Gastroesophageal sphincter (tissue), 3 donors: ENCODE measurements around the gene TFF1.

Experiments
- EP300 ChIP-seq: sonication (generic); formaldehyde crosslinking; IDR thresholded peaks from one replicate; pipeline ENCODE4 v1.6.1; 2017; ENCODE audit warnings: antibody characterized with exemption, mild to moderate bottlenecking
- POLR2A ChIP-seq, 2 donors: fragments of 450-650 bp; IDR thresholded peaks; one replicate each; pipeline ENCODE4 v1.6.1; 2017; ENCODE audit warnings: antibody characterized with exemption in 2 of 2, mild to moderate bottlenecking in 2 of 2, moderate library complexity in 1 of 2
- POLR2AphosphoS5 ChIP-seq: sonication (generic); formaldehyde crosslinking; IDR thresholded peaks from one replicate; pipeline ENCODE4 v1.6.1; 2017; ENCODE audit warnings: antibody characterized with exemption
- TF ChIP-seq, protein P1 (sequence below), 4 experiments: fragments of 200-600 bp in 2 of 4; fragments of 450-650 bp in 2 of 4; sonication (generic) in 1 of 4; IDR thresholded peaks; one replicate each; pipeline ENCODE4 v1.5.1; 2017 to 2019; ENCODE audit warnings: antibody characterized with exemption in 4 of 4, mild to moderate bottlenecking in 2 of 4, moderate library complexity in 2 of 4

DNA sequence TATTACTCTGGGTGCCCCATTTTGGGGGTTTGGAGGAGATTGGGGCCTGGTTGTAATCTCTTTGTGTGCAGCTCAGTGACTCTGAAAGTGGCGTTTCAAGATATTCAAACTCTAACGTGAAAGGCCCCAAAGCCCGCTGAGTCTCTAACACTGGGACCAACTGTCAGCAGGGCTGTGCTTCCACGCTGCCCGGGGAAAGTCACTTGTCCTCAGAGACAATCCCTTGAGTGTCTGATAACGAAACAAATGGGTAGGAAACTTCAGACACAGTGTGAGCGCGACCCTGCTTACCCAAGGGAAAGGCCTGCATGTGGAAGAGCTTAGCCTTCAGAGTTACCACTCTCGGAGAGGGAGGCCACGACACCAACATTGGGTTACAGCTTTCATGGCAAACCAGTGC lies 38.2 kb upstream of the TFF1 start:
- TF ChIP-seq, protein P1, sequence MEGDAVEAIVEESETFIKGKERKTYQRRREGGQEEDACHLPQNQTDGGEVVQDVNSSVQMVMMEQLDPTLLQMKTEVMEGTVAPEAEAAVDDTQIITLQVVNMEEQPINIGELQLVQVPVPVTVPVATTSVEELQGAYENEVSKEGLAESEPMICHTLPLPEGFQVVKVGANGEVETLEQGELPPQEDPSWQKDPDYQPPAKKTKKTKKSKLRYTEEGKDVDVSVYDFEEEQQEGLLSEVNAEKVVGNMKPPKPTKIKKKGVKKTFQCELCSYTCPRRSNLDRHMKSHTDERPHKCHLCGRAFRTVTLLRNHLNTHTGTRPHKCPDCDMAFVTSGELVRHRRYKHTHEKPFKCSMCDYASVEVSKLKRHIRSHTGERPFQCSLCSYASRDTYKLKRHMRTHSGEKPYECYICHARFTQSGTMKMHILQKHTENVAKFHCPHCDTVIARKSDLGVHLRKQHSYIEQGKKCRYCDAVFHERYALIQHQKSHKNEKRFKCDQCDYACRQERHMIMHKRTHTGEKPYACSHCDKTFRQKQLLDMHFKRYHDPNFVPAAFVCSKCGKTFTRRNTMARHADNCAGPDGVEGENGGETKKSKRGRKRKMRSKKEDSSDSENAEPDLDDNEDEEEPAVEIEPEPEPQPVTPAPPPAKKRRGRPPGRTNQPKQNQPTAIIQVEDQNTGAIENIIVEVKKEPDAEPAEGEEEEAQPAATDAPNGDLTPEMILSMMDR (IDR thresholded peaks at IDR 0.05): no peak
- no peak for TF ChIP-seq POLR2AphosphoS5
- no peak for TF ChIP-seq POLR2A (IDR thresholded peaks at IDR 0.05)
- no peak for TF ChIP-seq EP300
